Fibroblast of the aortic adventitia (primary cell): ENCODE data around the gene VAC14. TPM values are rescaled to one million over a fixed set of nuclear protein-coding genes. Genes with fewer than 3 reads are reported as not detected.

ENCODE experiments used
- DNase-seq: peaks from one replicate; pipeline ENCODE4 v3.0.0-alpha.2; 2010; ENCODE audit warnings: low read depth
- H3K4me3 ChIP-seq: 2 replicates; pipeline ENCODE4 v1.5.1; 2011; ENCODE audit warnings: low read depth, mild to moderate bottlenecking, control low read depth, low read length, moderate library complexity
- CTCF ChIP-seq: IDR thresholded peaks from 2 replicates; pipeline ENCODE4 v1.5.1; 2011; ENCODE audit warnings: mild to moderate bottlenecking, low read length, control low read depth, inconsistent platforms; ENCODE audit not compliant: insufficient read depth
- total RNA-seq: library from RNA; depleted of rRNA; stranded (reverse); fragments of >200 nt; gene quantifications from 2 replicates; pipeline ENCODE4 v1.2.3, GENCODE V29; 2012; ENCODE audit warnings: low replicate concordance

VAC14 gene
- total RNA-seq, 1 donor, result 29.7 TPM

- no peak overlapping the region for H3K4me3 ChIP-seq
- no peak for DNase-seq
- TF ChIP-seq CTCF, result no peak
These were observed 48.5 kb downstream of the VAC14 start for GRCh38 chr16:70752426-70752825.

- no peak for DNase-seq
- no peak for TF ChIP-seq CTCF
These were observed 49.4 kb downstream of the VAC14 start for GRCh38 chr16:70751593-70751992.

GRCh38 chr16:70750893-70751467 lies 50.0 kb downstream of the VAC14 start:
- no peak for TF ChIP-seq CTCF
- no peak overlapping the region for H3K4me3 ChIP-seq
- DNase-seq, result peak; percentile 94

More at GRCh38 chr16:70751593-70751992, 49.4 kb downstream of the VAC14 start:
- H3K4me3 ChIP-seq, result no peak overlapping the region

- TF ChIP-seq CTCF, result no peak
- H3K4me3 ChIP-seq, result no peak overlapping the region
- DNase-seq, result no peak
These were observed 51.0 kb downstream of the VAC14 start for GRCh38 chr16:70749681-70750601.

GRCh38 chr16:70749006-70749678 lies 51.8 kb downstream of the VAC14 start:
- no peak for DNase-seq
- no peak for TF ChIP-seq CTCF
- no peak overlapping the region for H3K4me3 ChIP-seq

- no peak for TF ChIP-seq CTCF
- DNase-seq, result no peak
- no peak overlapping the region for H3K4me3 ChIP-seq
These were observed 53.0 kb downstream of the VAC14 start for GRCh38 chr16:70747703-70748631.
